DND-41 (cell line): Measurements from ENCODE around the gene EHBP1.

Source experiments
- ATAC-seq: fragments of 200-7000 bp; cut with Tn5 transposase; 3 replicates; pipeline ENCODE4 v1.9.1; 2021; ENCODE audit warnings: low read depth; ENCODE audit not compliant: insufficient read depth
- DNase-seq: peaks from one replicate; pipeline ENCODE4 v3.0.0-alpha.2; 2020
- H2AFZ ChIP-seq: 2 replicates; pipeline ENCODE4 v1.6.0; 2012; ENCODE audit warnings: low read depth, low read length
- H3K27ac ChIP-seq: 2 replicates; pipeline ENCODE4 v1.5.1; 2012; ENCODE audit warnings: low read length, inconsistent platforms
- H3K27me3 ChIP-seq: fragments of 200-600 bp; sonication (generic); 2 replicates; pipeline ENCODE4 v1.6.0; 2012; ENCODE audit warnings: low read length, mild to moderate bottlenecking, inconsistent platforms; ENCODE audit not compliant: insufficient read depth, poor library complexity
- H3K36me3 ChIP-seq: 2 replicates; pipeline ENCODE4 v1.5.1; 2012; ENCODE audit warnings: low read length, inconsistent platforms; ENCODE audit not compliant: insufficient read depth
- H3K4me1 ChIP-seq: 2 replicates; pipeline ENCODE4 v1.5.1; 2012; ENCODE audit warnings: mild to moderate bottlenecking, low read length; ENCODE audit not compliant: insufficient read depth
- H3K4me2 ChIP-seq: 2 replicates; pipeline ENCODE4 v1.6.0; 2012; ENCODE audit warnings: mild to moderate bottlenecking, moderate library complexity, low read length, inconsistent platforms; ENCODE audit not compliant: insufficient read depth
- H3K4me3 ChIP-seq, 2 experiments: fragments of 200-600 bp in 1 of 2; shearing (Covaris generic) in 1 of 2; 2 replicates each; pipeline ENCODE4 v1.5.1; 2012 to 2016; ENCODE audit warnings: inconsistent platforms in 2 of 2, low read length in 2 of 2, mild to moderate bottlenecking in 2 of 2, low read depth in 1 of 2, moderate library complexity in 1 of 2
- H3K79me2 ChIP-seq: 2 replicates; pipeline ENCODE4 v1.6.0; 2012; ENCODE audit warnings: low read length, inconsistent platforms; ENCODE audit not compliant: insufficient read depth
- H3K9ac ChIP-seq: 2 replicates; pipeline ENCODE4 v1.6.0; 2012; ENCODE audit warnings: low read depth, mild to moderate bottlenecking, inconsistent platforms, low read length, moderate library complexity
- H3K9me3 ChIP-seq: 2 replicates; pipeline ENCODE4 v1.5.1; 2012; ENCODE audit warnings: low read length, moderate library complexity, mild to moderate bottlenecking, inconsistent platforms; ENCODE audit not compliant: insufficient read depth, severe bottlenecking
- H4K20me1 ChIP-seq: 2 replicates; pipeline ENCODE4 v1.6.0; 2012; ENCODE audit warnings: low read length; ENCODE audit not compliant: insufficient read depth
- EZH2 ChIP-seq: IDR thresholded peaks from 3 replicates; pipeline ENCODE4 v1.6.1; 2012; ENCODE audit warnings: borderline replicate concordance, low read depth, mild to moderate bottlenecking, moderate library complexity, low read length, inconsistent platforms; ENCODE audit not compliant: severe bottlenecking
- TF ChIP-seq, protein P1 (sequence below): IDR thresholded peaks from 2 replicates; pipeline ENCODE4 v1.5.1; 2012; ENCODE audit warnings: borderline replicate concordance, low read length, moderate library complexity, mild to moderate bottlenecking; ENCODE audit not compliant: poor library complexity, severe bottlenecking; ENCODE audit errors: extremely low read depth

Gene EHBP1

DNA sequence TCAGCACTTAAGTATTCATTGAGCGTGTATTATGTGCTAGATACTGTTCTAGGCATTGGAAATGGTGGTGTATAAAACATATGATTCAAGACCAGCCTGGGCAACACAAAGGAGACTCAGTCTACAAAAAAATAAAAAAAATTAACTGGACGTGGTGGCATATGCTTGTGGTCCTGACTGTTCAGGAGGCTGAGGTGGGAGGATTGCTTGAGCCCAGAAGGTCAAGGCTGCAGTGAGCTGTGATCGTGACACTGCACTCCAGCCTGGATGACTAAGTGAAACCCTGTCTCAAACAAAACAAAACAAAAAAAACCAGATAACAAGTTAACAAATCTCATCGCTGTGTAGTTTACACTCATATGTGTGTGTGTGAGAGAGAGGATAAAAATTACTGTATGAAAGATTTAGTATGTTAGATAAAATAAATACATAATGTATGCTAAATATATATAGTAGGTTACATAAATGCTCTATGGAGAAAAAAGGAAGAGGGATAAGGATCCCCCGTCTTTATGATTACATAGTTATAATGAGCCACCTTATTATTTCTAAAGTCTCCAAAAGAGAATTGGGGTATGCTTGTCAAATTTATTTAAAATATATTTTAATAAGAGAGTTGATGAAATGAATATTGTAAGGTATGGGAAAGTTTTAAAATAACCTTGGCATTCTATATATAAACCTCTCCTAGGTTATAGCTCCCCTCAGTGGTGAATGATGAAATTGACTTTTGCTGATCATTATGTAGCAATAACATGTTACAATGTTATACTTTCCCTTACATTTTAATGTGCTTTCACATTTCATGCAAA is 69.2 kb downstream of the EHBP1 start:
- Histone ChIP-seq H3K27me3 (no peaks in the 10 kb centered on the region), H3K27ac (peak overlapping the region; percentile 46), H3K79me2 (no peaks in the 10 kb centered on the region), H3K9ac (no peak overlapping the region), H4K20me1 (no peaks in the 10 kb centered on the region), H3K36me3 (no peaks in the 10 kb centered on the region), H2AFZ (no peak overlapping the region), H3K4me2 (no peak overlapping the region), H3K4me3 (no peak overlapping the region), H3K9me3 (no peaks in the 10 kb centered on the region), H3K4me1 (no peaks in the 10 kb centered on the region)
- no peak for TF ChIP-seq EZH2
- TF ChIP-seq, protein P1, sequence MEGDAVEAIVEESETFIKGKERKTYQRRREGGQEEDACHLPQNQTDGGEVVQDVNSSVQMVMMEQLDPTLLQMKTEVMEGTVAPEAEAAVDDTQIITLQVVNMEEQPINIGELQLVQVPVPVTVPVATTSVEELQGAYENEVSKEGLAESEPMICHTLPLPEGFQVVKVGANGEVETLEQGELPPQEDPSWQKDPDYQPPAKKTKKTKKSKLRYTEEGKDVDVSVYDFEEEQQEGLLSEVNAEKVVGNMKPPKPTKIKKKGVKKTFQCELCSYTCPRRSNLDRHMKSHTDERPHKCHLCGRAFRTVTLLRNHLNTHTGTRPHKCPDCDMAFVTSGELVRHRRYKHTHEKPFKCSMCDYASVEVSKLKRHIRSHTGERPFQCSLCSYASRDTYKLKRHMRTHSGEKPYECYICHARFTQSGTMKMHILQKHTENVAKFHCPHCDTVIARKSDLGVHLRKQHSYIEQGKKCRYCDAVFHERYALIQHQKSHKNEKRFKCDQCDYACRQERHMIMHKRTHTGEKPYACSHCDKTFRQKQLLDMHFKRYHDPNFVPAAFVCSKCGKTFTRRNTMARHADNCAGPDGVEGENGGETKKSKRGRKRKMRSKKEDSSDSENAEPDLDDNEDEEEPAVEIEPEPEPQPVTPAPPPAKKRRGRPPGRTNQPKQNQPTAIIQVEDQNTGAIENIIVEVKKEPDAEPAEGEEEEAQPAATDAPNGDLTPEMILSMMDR, result peak; percentile 84
- ATAC-seq (peak; percentile 85), DNase-seq (no peak)

DNA sequence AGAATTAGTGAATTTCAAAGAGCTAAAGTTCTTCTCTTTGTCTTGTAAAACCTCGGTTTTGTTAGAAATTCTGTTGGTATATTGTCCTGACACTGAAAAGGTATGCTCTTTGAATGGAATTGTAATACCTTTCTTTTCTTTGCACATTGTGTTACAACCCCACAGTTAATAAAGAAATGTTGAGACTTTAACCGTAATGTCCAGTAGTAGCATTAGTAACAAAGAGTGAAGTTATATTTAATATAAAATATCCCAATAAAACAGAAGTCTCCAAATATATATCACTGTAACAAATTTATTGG is 69.8 kb downstream of the EHBP1 start:
- H3K79me2 ChIP-seq, result no peaks in the 10 kb centered on the region
- no peaks in the 10 kb centered on the region for H3K4me1 ChIP-seq
- no peak overlapping the region for H3K4me3 ChIP-seq
- H3K27me3 ChIP-seq, result no peaks in the 10 kb centered on the region
- no peaks in the 10 kb centered on the region for H3K36me3 ChIP-seq
- no peaks in the 10 kb centered on the region for H3K9me3 ChIP-seq
- no peak for DNase-seq
- H4K20me1 ChIP-seq, result no peaks in the 10 kb centered on the region
- H3K4me2 ChIP-seq, result no peak overlapping the region
- H3K27ac ChIP-seq, result no peak overlapping the region
- TF ChIP-seq EZH2, result no peak
- TF ChIP-seq, protein P1, result no peak
- no peak overlapping the region for H3K9ac ChIP-seq
- ATAC-seq, result no peak
- H2AFZ ChIP-seq, result no peak overlapping the region

DNA sequence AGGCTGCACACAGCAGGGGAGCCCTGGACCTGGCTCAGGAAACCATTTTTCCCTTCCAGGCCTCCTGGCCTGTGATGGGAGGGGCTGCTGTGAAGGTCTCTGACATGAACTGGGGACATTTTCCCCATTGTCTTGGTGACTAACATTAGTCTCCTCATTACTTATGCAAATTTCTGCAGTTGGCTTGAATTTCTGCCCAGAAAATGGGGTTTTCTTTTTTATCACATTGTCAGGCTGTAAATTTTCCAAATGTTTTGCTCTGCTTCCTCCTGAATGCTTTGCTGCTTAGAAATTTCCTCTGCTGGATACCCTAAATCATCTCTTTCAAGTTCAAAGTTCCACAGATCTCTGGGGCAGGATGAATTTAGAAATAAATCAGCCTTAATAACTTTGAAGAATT is 78.2 kb downstream of the EHBP1 start:
- no peaks in the 10 kb centered on the region for H4K20me1 ChIP-seq
- peaks cover 19% of the 10 kb centered on the region; the same call in 1 of the 2 replicates for H3K4me1 ChIP-seq
- H3K27ac ChIP-seq, result no peak overlapping the region
- H2AFZ ChIP-seq, result no peak overlapping the region
- H3K27me3 ChIP-seq, result no peaks in the 10 kb centered on the region
- TF ChIP-seq, protein P1, result no peak
- no peak for TF ChIP-seq EZH2
- ATAC-seq (no peak), DNase-seq (no peak)
- H3K79me2 ChIP-seq, result peaks cover 5% of the 10 kb centered on the region; the same call in 1 of the 2 replicates
- no peak overlapping the region for H3K4me2 ChIP-seq
- H3K36me3 ChIP-seq, result peaks cover 8% of the 10 kb centered on the region; the same call in 1 of the 2 replicates
- no peak overlapping the region for H3K4me3 ChIP-seq
- H3K9me3 ChIP-seq, result peaks cover 18% of the 10 kb centered on the region
- H3K9ac ChIP-seq, result no peak overlapping the region
